KOPT-K1 (cell line): ENCODE measurements around the gene TYRO3.

Experiments used
- H3K27ac ChIP-seq: fragments of 200-600 bp; sonication (generic); 2 replicates; pipeline ENCODE4 v1.5.1; 2016; ENCODE audit warnings: antibody characterized with exemption, mild to moderate bottlenecking, low read depth, low read length; ENCODE audit not compliant: poor library complexity, severe bottlenecking
- H3K36me3 ChIP-seq: fragments of 200-600 bp; sonication (generic); 2 replicates; pipeline ENCODE4 v1.5.1; 2017; ENCODE audit warnings: antibody characterized with exemption, mild to moderate bottlenecking, low read length, moderate library complexity; ENCODE audit not compliant: insufficient read depth
- H3K9me3 ChIP-seq: fragments of 200-600 bp; sonication (generic); 2 replicates; pipeline ENCODE4 v1.5.1; 2017; ENCODE audit warnings: antibody characterized with exemption, low read length, mild to moderate bottlenecking; ENCODE audit not compliant: insufficient read depth, poor library complexity, severe bottlenecking

The TYRO3 gene

DNA sequence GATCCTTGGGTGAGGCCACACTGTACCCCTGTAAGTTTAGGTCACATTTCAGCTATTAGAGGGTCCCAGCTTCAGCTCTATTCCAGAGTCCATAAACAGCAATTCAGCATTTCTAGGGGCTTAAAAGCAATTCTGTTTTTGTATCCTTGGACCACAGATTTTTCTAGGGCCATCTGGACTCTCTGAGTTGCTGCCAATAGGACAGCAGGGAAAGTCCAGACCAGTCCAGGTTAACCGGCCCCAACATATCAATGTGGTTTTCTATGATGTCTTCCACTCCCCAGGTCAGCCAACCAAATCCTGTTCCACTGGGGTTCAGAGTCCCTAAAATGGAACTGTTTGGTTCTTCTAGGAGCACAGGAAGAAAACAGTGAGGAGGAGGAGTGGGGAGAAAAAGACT, 40.0 kb downstream of the TYRO3 start:
- Histone ChIP-seq H3K9me3 (no peaks in the 10 kb centered on the region), H3K36me3 (no peaks in the 10 kb centered on the region), H3K27ac (no peak overlapping the region)

DNA sequence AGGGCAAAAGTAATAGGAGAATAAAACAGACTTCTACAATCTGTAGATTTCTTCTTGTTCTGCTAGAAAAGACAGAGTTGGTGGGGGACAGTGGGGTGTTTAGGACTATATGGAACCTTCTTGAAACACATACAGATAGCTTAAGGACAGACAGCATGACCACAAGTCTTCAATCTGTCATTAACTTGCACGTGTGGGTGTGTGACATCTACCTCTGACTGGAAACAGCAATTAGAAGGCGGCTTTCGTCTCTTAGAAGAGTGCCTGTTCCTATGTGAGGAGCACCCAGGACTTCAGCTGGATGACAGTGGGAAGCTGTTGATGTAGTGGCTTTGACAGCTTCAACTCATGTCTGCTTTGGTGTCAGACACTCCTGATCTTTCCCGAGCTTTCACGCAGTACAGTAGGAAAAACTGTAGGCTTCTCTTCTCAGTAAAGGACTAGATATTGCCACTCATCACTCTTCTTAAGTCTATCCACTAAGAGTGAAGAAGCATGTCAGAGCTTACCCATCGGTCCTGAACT, 44.5 kb downstream of the TYRO3 start:
- Histone ChIP-seq H3K36me3 (no peaks in the 10 kb centered on the region), H3K27ac (no peak overlapping the region), H3K9me3 (no peaks in the 10 kb centered on the region)

- Histone ChIP-seq H3K27ac (no peak overlapping the region), H3K9me3 (no peaks in the 10 kb centered on the region), H3K36me3 (no peaks in the 10 kb centered on the region)
Measured at GRCh38 chr15:41603941-41604911, 45.2 kb downstream of the TYRO3 start.

DNA sequence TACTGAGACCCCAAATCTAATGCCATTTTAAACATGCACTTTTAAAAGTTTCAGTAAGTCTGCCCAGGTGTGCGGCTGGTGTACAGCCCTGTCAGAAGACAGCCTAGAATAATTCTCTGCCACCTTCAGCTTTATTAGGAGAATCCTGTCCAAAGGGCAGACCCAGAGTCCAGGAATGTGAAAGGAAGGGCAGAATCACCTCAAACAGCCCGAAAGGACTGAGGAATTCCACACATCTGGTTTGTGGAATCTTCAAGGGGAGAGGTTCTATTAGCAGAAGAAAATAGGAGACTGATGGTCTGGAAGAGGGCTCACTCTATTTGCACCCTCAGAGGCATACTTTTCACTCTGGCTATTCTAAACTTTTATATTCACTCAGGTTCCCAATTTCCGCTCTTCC, 46.6 kb downstream of the TYRO3 start:
- Histone ChIP-seq H3K9me3 (no peaks in the 10 kb centered on the region), H3K27ac (no peak overlapping the region), H3K36me3 (no peaks in the 10 kb centered on the region)

DNA sequence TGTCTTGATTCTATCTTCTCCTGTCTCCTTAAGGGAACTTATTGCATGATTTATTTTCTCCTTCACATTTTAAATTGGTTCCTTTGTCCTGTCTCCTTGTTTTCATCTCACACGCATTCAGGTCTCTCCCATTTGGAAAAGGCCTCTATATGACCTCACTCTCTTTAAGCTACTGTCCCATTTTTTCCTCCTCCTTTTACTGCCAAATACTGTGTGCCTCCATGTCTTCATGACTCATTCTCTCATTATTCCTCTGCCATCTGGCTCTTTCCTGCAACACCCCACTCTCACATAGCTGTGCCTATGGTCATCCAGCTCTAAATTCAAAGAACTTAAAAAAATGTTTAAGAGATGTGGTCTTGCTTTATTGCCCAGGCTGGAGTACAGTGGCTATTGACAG, 48.0 kb downstream of the TYRO3 start:
- Histone ChIP-seq H3K9me3 (no peaks in the 10 kb centered on the region), H3K27ac (no peak overlapping the region), H3K36me3 (no peaks in the 10 kb centered on the region)

- H3K9me3 ChIP-seq, result no peaks in the 10 kb centered on the region
- no peak overlapping the region for H3K27ac ChIP-seq
- H3K36me3 ChIP-seq, result no peaks in the 10 kb centered on the region
Measured at GRCh38 chr15:41609123-41609522, 50.1 kb downstream of the TYRO3 start.

- no peak overlapping the region for H3K27ac ChIP-seq
Measured at GRCh38 chr15:41610048-41610447, 51.0 kb downstream of the TYRO3 start.

DNA sequence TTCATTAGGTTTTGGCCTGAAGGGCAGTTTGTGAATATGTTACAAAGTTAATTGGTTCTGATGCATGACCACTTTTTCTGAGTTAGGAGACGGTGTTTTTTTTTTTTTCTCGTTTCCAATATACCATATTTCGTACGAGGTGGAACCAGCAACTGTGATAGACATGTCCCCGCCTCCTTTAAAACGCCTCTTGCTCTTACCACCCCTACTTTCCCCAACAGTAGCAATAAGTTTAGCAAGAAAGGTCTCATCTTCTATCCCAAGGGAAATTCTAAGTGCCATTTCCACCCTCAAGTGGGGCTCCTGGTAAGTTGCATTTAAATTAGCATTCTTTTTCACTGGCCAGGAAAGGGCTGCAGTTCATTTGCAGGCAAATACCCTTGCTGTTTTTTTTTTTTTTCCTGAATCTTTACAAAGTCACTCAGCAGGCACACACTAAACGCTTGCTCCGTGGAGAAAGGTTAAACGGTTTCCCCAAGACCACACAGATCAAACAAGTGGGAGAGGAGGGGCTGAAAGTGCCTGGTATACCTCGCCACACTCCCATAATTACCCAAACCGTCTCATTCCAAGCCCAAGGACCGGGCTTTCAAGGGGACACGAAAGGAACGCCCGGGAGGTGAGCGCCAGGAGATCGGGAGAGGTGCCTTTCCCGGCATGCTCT, 61.7 kb downstream of the TYRO3 start:
- no peaks in the 10 kb centered on the region for H3K9me3 ChIP-seq
- H3K36me3 ChIP-seq, result no peaks in the 10 kb centered on the region
- peak overlapping the region; percentile 68 for H3K27ac ChIP-seq

More at GRCh38 chr15:41610048-41610447, 51.0 kb downstream of the TYRO3 start:
- Histone ChIP-seq H3K36me3 (no peaks in the 10 kb centered on the region), H3K9me3 (no peaks in the 10 kb centered on the region)

GRCh38 chr15:41621200-41622193, 62.5 kb downstream of the TYRO3 start:
- Histone ChIP-seq H3K36me3 (no peaks in the 10 kb centered on the region), H3K27ac (peak overlapping the region; percentile 68), H3K9me3 (no peaks in the 10 kb centered on the region)

DNA sequence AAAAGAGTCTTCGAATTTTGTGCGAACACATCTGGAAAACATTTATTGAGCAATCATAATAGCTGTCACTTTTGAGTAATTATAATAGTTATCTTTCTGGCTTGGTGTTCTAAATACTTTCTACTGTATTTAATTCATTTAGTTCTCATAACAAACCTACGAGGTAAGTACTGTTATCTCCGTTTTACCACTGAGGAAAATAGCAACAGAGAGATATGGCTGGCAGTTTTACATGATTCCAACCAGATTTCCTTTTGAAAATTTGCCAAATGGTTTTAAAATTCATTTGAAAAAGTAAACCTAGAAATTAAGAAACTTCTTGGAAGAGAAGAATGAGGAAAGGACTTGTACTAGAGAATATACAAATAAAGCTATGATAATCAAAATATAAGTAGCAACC, 63.9 kb downstream of the TYRO3 start:
- Histone ChIP-seq H3K27ac (no peak overlapping the region), H3K9me3 (no peaks in the 10 kb centered on the region), H3K36me3 (no peaks in the 10 kb centered on the region)

DNA sequence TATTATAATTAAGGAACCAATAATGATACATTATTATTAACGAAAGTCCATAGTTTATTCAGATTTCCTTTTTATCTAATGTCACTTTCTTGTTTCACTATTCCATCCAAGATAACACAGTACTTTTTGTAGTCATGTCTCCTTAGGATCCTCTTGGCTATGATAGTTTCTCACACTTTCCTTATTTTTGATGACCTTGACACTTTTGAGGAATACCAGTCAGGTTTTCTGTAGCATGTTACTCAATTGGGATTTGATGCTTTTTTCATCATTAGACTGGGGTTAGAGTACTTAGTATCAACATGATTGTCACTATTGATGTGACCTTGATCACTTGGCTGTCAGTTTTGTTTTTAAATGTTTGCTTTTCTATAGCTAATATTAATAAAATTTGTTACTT, 68.2 kb downstream of the TYRO3 start:
- Histone ChIP-seq H3K9me3 (no peaks in the 10 kb centered on the region), H3K36me3 (no peaks in the 10 kb centered on the region), H3K27ac (no peak overlapping the region)

- Histone ChIP-seq H3K27ac (no peak overlapping the region), H3K9me3 (no peaks in the 10 kb centered on the region), H3K36me3 (no peaks in the 10 kb centered on the region)
Measured at GRCh38 chr15:41629463-41629862, 70.5 kb downstream of the TYRO3 start.

DNA sequence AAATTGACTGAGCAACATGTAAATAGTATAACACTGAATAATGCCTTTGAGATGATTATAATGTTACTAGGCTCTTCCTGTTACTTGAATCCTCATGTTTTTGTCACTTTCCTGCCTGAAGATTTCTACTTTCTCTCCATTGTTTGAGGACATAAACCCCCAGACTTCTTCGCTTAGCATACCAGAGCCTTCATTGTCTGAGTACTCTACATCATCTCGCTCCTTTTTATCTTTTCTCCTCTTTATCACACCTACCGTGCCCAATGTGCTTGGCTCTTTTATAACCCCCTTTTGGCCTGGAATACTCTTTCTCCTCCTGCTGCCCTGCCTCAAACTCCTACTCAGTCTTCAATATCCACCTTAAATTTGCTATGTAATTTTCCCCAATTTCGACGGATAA, 70.9 kb downstream of the TYRO3 start:
- Histone ChIP-seq H3K27ac (no peak overlapping the region), H3K9me3 (no peaks in the 10 kb centered on the region)

GRCh38 chr15:41630616-41631217, 71.7 kb downstream of the TYRO3 start:
- Histone ChIP-seq H3K9me3 (no peaks in the 10 kb centered on the region), H3K27ac (no peak overlapping the region), H3K36me3 (no peaks in the 10 kb centered on the region)

More for the DNA sequence above, 70.9 kb downstream of the TYRO3 start:
- no peaks in the 10 kb centered on the region for H3K36me3 ChIP-seq
